CD4-positive, alpha-beta T cell (primary cell): ENCODE results near the gene TACR1. TPM values are rescaled to one million over a fixed set of nuclear protein-coding genes. Genes with fewer than 3 reads are reported as not detected.

Experiments
- ATAC-seq: fragments of 200-7000 bp; cut with Tn5 transposase; one replicate; pipeline ENCODE4 v1.10.0; 2022; ENCODE audit warnings: mild to moderate bottlenecking; ENCODE audit not compliant: poor library complexity
- CTCF ChIA-PET: fragments of 350-600 bp; sonication (Branson Sonifier 250); formaldehyde crosslinking; loops from one replicate; lab custom pipeline; 2021; ENCODE audit warnings: antibody characterized with exemption, inconsistent platforms; lab: Charles Lee
- POLR2A ChIA-PET: fragments of 350-600 bp; sonication (Branson Sonifier 250); formaldehyde crosslinking; loops from one replicate; lab custom pipeline; 2021; ENCODE audit warnings: antibody characterized with exemption, inconsistent platforms; lab: Charles Lee
- DNase-seq, 14 experiments: peaks; one replicate each; pipeline ENCODE4 v3.0.0-alpha.2; 2013 to 2020; ENCODE audit warnings: mixed read lengths in 2 of 14
- H3K27ac ChIP-seq, 2 donors: one replicate each; pipeline versions ENCODE4 v1.5.1 to v1.7.0; 2013; ENCODE audit warnings: low read length in 2 of 2, low read depth in 1 of 2, mild to moderate bottlenecking in 1 of 2
- H3K27me3 ChIP-seq, 2 experiments: 1 replicate in 1 of 2; 2 replicates in 1 of 2; pipeline versions ENCODE4 v1.6.1 to v1.7.0; 2013; ENCODE audit warnings: low read length in 2 of 2, control low read depth in 1 of 2, mild to moderate bottlenecking in 1 of 2, moderate library complexity in 1 of 2; ENCODE audit not compliant: insufficient read depth in 2 of 2, control insufficient read depth in 1 of 2
- H3K36me3 ChIP-seq: one replicate; pipeline ENCODE4 v1.6.1; 2013; ENCODE audit warnings: low read length, control low read depth; ENCODE audit not compliant: insufficient read depth
- H3K4me1 ChIP-seq: one replicate; pipeline ENCODE4 v1.6.1; 2013; ENCODE audit warnings: low read length, control low read depth; ENCODE audit not compliant: insufficient read depth
- H3K4me3 ChIP-seq: one replicate; pipeline ENCODE4 v1.5.1; 2013; ENCODE audit warnings: mild to moderate bottlenecking, low read length, moderate library complexity
- H3K9me3 ChIP-seq, 2 experiments: 1 replicate in 1 of 2; 2 replicates in 1 of 2; pipeline versions ENCODE4 v1.6.1 to v1.7.0; 2013; ENCODE audit warnings: low read length in 2 of 2, mild to moderate bottlenecking in 2 of 2, control low read depth in 1 of 2, moderate library complexity in 1 of 2; ENCODE audit not compliant: control insufficient read depth in 1 of 2, insufficient read depth in 1 of 2
- H3K27ac Mint-ChIP-seq: one replicate; pipeline ENCODE4 v1.8.0; 2020; ENCODE audit warnings: mixed read lengths
- H3K27me3 Mint-ChIP-seq: one replicate; pipeline ENCODE4 v1.8.0; 2021; ENCODE audit warnings: mixed read lengths
- H3K36me3 Mint-ChIP-seq: one replicate; pipeline ENCODE4 v1.8.0; 2021; ENCODE audit warnings: low read depth, mixed read lengths
- H3K4me1 Mint-ChIP-seq: one replicate; pipeline ENCODE4 v1.8.0; 2021; ENCODE audit warnings: low read depth, mixed read lengths
- H3K4me3 Mint-ChIP-seq: one replicate; pipeline ENCODE4 v1.8.0; 2020; ENCODE audit warnings: mild to moderate bottlenecking, mixed read lengths
- H3K9me3 Mint-ChIP-seq: one replicate; pipeline ENCODE4 v1.8.0; 2020; ENCODE audit warnings: mixed read lengths
- intact Hi-C, 2 experiments: fragments of 100-400 bp; cut with DNase I in 1 of 2; cut with micrococcal nuclease in 1 of 2; formaldehyde crosslinking; loops; one replicate each; pipeline versions ENCODE4 v1.15.1 to v1.9.0; 2023 to 2025; cut with DNase I, micrococcal nuclease
- total RNA-seq, 174 experiments: library from RNA in 2 of 174; stranded (reverse) in 2 of 174; gene quantifications; one replicate each; pipeline ENCODE4 v1.2.3 and lab custom pipeline; 2021 to 2026
- TF ChIP-seq, protein P1 (sequence below): fragments of 200-600 bp; IDR thresholded peaks from one replicate; pipeline ENCODE4 v1.8.0; 2022; ENCODE audit warnings: antibody characterized with exemption, mild to moderate bottlenecking

Gene TACR1
- total RNA-seq, 2 experiments from 2014 or later: 0.14 TPM; not detected in 1

DNA sequence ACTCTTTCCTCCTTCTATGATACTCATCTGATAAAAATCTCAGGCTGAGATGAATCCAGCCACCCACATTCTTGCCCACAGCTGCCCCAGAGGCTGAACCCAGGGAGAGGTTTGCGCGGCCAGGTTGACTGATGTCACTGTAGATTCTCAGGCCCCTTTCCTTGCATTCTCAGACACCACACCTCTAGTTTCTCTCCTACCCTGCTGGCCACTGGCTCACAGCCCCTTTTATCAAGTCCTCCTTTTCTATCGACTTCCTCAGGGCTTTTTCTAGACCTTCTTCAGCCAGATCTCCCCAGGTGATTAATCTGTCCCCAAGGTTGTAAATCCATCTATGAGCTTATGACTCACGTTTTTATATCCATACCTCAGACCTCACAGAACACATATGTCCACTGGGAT is 99.8 kb downstream of the TACR1 start:
- ChIA-PET CTCF (no interaction called here), POLR2A (no interaction called here)
- no peak overlapping the region for H3K4me3 Mint-ChIP-seq
- H3K4me3 ChIP-seq: no peak overlapping the region
- no peaks in the 10 kb centered on the region for H3K27me3 ChIP-seq
- H3K36me3 ChIP-seq: no peaks in the 10 kb centered on the region
- H3K4me1 ChIP-seq: no peaks in the 10 kb centered on the region
- H3K9me3 ChIP-seq: peaks cover 4% of the 10 kb centered on the region in 2 experiments
- no peaks in the 10 kb centered on the region for H3K27me3 Mint-ChIP-seq
- ATAC-seq: no peak
- intact Hi-C loops: no loop called here
- peaks cover 4% of the 10 kb centered on the region for H3K9me3 Mint-ChIP-seq
- H3K27ac Mint-ChIP-seq: no peak overlapping the region
- peaks cover 12% of the 10 kb centered on the region for H3K36me3 Mint-ChIP-seq
- no peaks in the 10 kb centered on the region for H3K4me1 Mint-ChIP-seq
- no peak overlapping the region for H3K27ac ChIP-seq
- TF ChIP-seq, protein P1, sequence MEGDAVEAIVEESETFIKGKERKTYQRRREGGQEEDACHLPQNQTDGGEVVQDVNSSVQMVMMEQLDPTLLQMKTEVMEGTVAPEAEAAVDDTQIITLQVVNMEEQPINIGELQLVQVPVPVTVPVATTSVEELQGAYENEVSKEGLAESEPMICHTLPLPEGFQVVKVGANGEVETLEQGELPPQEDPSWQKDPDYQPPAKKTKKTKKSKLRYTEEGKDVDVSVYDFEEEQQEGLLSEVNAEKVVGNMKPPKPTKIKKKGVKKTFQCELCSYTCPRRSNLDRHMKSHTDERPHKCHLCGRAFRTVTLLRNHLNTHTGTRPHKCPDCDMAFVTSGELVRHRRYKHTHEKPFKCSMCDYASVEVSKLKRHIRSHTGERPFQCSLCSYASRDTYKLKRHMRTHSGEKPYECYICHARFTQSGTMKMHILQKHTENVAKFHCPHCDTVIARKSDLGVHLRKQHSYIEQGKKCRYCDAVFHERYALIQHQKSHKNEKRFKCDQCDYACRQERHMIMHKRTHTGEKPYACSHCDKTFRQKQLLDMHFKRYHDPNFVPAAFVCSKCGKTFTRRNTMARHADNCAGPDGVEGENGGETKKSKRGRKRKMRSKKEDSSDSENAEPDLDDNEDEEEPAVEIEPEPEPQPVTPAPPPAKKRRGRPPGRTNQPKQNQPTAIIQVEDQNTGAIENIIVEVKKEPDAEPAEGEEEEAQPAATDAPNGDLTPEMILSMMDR: no peak
- DNase-seq: no peak

DNA sequence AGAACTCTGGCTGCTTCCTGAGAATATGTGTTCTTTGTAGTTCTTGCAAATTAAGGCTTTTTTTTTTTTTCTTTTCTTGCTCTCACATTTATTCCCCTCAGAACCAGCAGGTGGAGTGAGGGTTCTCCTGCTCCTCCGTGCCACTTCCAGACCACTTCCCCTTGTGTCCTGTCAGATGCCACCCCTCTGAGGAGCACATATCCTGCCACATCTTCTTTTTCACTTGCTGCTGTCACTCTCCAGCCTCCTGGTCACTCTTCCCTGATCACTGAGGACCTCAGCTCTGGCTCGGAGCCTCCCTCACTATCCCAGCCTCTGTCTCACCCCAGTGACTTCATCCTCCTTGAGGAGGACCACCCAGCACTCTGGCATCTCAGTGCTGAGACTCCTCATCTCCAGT is 100.5 kb downstream of the TACR1 start:
- Mint-ChIP-seq H3K4me1 (no peaks in the 10 kb centered on the region), H3K36me3 (peaks cover 12% of the 10 kb centered on the region), H3K27ac (no peak overlapping the region), H3K4me3 (no peak overlapping the region), H3K9me3 (peaks cover 4% of the 10 kb centered on the region), H3K27me3 (no peaks in the 10 kb centered on the region)
- DNase-seq (peak in 1 of 14 experiments; percentile 1), ATAC-seq (no peak)
- Histone ChIP-seq H3K4me1 (no peaks in the 10 kb centered on the region), H3K4me3 (no peak overlapping the region), H3K9me3 (peaks cover 4% of the 10 kb centered on the region in 2 experiments), H3K27ac (no peak overlapping the region), H3K27me3 (no peaks in the 10 kb centered on the region), H3K36me3 (no peaks in the 10 kb centered on the region)
- ChIA-PET CTCF (no interaction called here), POLR2A (no interaction called here)
- intact Hi-C loops: no loop called here
- TF ChIP-seq, protein P1: no peak

DNA sequence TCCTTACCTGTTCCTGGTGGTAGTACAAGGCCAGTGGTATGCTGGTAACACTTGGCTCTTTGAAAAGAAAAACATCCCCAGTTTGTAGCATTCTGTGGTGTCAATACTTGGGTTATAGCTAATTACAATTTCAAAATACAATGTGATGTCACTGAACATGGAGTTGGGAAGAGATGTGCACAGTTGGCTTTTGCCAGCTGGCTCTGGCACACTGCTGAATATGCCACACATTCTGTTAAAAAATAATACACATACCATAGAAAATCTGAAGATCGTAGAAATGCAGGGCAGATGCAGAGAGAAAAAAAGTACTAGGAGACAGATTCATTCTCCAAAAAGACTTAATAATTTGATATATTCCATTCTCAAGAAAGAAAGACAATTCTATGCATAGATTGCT is 101.5 kb downstream of the TACR1 start:
- Mint-ChIP-seq H3K4me3 (no peak overlapping the region), H3K9me3 (peaks cover 2% of the 10 kb centered on the region), H3K4me1 (no peaks in the 10 kb centered on the region), H3K27me3 (no peaks in the 10 kb centered on the region), H3K36me3 (peaks cover 12% of the 10 kb centered on the region), H3K27ac (no peak overlapping the region)
- Histone ChIP-seq H3K27me3 (no peaks in the 10 kb centered on the region), H3K9me3 (peaks cover 4% of the 10 kb centered on the region in 2 experiments), H3K27ac (no peak overlapping the region), H3K4me1 (no peaks in the 10 kb centered on the region), H3K4me3 (no peak overlapping the region), H3K36me3 (no peaks in the 10 kb centered on the region)
- no peak for ATAC-seq
- no peak for DNase-seq
- intact Hi-C loops: no loop called here
- TF ChIP-seq, protein P1: no peak
- POLR2A ChIA-PET: no interaction called here
- CTCF ChIA-PET: no interaction called here
